ENCODE data around the gene NR2E3.

The NR2E3 gene

GRCh38 chr15:71791975-71792374 is 18.4 kb upstream of the NR2E3 start:
- DNase-seq (ENCODE audit: low read depth in 2 of 2) = no peak

GRCh38 chr15:71792521-71792920 is 17.8 kb upstream of the NR2E3 start:
- DNase-seq (ENCODE audit: low read depth in 2 of 2) = no peak

GRCh38 chr15:71798641-71799040 is 11.7 kb upstream of the NR2E3 start:
- no peak for DNase-seq (ENCODE audit: low read depth in 2 of 2)

- DNase-seq (ENCODE audit: low read depth in 2 of 2) = no peak
Observed at GRCh38 chr15:71800190-71800589, 10.2 kb upstream of the NR2E3 start.

DNA sequence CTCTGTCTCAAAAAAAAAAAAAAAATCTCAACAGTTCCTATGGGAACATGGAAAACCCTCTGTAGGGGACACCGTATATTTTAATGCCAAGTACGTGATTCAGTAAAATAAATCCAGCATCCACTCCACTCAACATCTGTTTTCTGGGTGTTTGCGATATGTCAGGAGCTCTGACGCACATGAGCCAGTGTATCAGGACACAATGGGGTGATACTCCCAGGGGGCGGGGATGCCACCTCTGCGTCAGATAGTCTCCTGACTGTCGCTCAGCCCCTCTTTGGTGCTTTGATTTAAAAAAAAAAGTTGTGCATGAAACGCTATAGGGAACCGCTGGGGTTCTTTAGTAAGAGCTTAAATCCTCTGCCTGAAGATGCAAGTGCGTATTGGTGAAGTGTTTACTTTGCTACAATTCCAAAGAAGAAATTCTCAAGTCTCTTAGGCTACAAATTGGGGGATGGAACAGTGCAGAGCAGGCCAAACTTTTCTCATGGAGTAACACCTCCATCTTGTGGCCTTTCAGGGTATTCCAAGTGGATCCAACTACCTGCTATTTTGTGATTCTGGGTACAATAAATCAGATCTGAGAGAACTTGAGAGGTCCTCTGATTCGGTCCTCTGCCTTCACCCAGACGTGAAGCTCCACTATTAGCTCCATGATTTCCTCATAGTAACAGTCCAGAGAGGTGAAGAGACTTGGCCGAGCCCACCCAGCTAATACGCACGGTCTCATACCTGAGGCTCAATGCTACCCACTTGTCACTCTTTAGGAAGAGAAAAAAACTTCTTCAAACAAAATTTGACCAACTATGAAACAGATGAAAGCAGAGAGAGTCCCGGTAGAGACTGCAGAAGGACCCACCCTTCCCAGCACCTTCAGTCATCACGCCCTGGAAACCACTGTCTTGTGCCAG is 9.3 kb upstream of the NR2E3 start:
- no peak for DNase-seq (ENCODE audit: low read depth in 2 of 2)

- no peak for DNase-seq (ENCODE audit: low read depth in 2 of 2)
Observed at GRCh38 chr15:71801935-71802655, 8.3 kb upstream of the NR2E3 start.

- DNase-seq (ENCODE audit: low read depth in 2 of 2) = no peak
Observed at GRCh38 chr15:71802770-71803169, 7.6 kb upstream of the NR2E3 start.

DNA sequence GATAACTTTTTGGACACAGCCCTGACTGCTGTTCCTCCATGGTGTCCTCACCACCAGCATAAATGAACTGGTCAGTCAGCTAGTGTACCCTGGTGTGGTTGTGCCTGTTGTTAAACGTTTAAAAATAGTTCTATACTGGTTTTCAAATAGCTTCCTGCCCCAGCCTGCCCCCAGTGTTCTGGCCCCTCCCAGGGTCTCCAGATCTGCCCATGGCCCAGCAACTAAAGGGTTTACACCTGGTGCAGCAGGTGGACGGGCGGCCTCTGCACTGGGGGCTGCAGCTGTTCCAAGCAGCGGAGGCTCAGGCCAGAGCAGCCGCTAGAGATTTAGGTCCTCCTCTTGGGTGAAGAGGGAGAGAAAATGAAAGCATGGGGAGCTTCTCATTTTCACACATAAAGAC is 6.1 kb upstream of the NR2E3 start:
- no peak for DNase-seq (ENCODE audit: low read depth in 2 of 2)

GRCh38 chr15:71804695-71805470 is 5.5 kb upstream of the NR2E3 start:
- DNase-seq (ENCODE audit: low read depth in 2 of 2) = no peak

GRCh38 chr15:71806452-71806931 is 3.9 kb upstream of the NR2E3 start:
- no peak for DNase-seq (ENCODE audit: low read depth in 2 of 2)

GRCh38 chr15:71807125-71807629 is 3.2 kb upstream of the NR2E3 start:
- DNase-seq (ENCODE audit: low read depth in 2 of 2) = no peak

DNA sequence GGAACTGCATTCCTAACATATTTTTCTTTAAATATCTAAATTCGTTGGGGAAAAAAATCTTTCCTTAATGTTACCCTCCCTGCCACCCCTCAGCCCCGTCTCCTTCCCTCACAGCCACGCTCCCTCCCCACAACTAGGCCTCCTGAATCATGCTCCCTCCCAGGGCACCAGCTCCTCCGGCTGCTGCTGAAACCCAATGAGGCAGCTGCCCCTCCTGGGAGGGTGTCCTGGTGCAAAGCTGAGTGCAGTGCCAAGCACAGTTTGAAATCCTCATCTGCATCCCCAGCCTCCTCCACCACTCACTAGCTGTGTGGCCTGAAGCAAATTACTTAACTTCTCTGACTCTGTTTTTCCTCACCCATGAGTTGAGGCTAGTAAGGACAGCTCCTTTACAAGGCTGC is 2.7 kb upstream of the NR2E3 start:
- DNase-seq (ENCODE audit: low read depth in 2 of 2) = no peak

DNA sequence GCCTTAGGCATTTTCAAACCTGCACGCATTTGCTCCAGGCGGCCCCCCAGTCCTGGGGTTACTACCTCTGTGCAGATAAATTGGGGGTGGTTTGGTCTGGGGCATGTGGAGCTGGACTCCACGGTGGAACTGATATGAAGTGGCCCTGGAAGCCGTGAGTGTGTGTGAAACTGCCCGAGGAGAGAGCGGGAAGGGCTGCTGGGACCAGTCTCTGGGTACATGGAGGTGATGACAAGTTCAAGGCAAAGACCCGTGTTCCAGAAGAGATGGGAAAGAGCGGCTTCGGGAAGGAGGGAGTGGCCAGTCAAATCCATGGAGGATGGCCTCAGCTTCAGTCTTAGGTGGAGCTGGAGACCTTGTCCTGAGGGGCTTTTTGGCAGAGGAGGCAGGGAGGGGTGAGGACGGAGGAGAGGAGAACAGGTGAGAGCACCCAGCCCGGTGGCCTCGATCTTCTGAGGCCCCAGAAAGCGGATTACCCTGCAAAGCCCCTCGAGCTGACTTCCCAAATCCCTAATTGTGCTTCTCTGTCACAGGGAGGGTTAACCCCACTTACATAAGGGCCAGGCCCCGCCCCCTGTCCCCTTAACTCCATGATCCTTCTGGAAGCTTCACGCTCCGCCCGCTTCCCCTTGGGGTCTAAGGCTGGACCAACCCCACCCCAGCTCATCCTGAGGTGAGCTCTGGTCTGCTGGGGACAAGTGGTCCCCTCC is 1.9 kb upstream of the NR2E3 start:
- DNase-seq (ENCODE audit: low read depth in 2 of 2) = no peak

GRCh38 chr15:71809346-71809745 is 1.0 kb upstream of the NR2E3 start:
- no peak for DNase-seq (ENCODE audit: low read depth in 2 of 2)

DNA sequence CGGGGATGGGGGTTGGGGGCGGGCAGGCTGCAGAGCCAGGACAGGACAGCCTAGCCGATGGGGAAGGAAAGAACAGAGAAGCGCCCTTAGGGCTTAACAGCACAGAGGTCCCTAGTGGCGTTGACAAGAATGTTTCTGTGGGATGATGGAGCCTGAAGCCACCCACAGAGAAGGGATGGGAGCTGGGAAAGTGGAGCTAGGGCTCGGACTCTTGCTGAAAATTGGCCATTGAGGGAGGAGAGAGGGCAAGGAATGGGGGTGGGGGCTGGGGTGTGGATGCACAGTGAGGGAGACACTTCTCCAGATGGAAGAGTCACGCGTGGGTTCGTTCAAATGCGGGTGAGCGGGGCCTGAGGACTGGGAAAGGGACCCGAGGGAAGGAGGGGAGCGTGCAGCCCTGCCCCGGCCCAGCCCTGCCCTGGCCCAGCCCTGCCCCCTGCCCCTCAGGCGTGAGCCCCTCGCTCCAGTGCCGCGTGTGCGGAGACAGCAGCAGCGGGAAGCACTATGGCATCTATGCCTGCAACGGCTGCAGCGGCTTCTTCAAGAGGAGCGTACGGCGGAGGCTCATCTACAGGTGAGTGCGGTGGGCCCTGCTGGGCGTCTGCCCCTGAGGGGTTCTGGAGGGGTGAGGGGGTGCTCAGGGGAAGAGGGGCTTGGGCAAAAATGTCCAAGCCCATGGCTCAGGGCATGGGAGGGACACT is 832 bp downstream of the NR2E3 start:
- no peak for DNase-seq (ENCODE audit: low read depth in 2 of 2)

GRCh38 chr15:71811752-71812735 is 1.7 kb downstream of the NR2E3 start:
- no peak for DNase-seq (ENCODE audit: low read depth in 2 of 2)

- no peak for DNase-seq (ENCODE audit: low read depth in 2 of 2)
Observed at GRCh38 chr15:71812966-71813722, 2.8 kb downstream of the NR2E3 start.

DNA sequence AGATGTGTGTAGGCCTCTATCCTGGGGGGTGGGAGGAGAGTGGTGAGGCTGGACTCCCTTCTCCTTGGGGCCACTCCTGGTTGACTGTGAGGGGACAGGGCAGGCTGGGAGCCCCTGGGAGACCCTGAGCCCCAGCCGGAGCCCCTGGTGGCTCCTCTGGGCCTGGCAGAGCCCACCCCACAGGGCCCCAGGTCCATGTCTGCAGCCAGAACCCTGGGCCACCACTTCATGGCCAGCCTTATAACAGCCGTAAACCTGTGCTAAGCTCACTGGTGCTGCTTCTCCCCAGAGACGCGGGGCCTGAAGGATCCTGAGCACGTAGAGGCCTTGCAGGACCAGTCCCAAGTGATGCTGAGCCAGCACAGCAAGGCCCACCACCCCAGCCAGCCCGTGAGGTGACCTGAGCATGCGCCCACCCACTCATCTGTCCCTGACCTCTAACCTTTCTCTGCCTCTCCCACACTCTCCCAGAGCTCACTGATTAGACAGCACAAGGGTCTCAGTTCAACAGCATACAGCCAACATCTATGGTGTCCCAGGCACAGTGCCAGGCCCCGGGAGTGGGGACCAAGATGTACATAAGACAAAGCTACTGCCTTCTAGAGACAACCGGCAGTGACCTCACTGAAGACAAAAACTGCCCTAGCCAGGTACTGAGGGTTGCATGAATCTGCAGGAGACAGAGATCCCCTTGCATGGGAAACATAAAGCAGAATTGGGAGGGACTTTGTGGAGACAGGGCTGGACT is 3.5 kb downstream of the NR2E3 start:
- DNase-seq (ENCODE audit: low read depth in 2 of 2) = no peak
